Neural progenitor cell (in vitro differentiated cells): ENCODE results near the gene CYP27B1.

Experiments
- EZH2phosphoT487 ChIP-seq: fragments of 200-600 bp; sonication (generic); IDR thresholded peaks from 2 replicates; pipeline ENCODE4 v1.6.1; 2017; ENCODE audit warnings: antibody characterized with exemption
- TF ChIP-seq, protein P1 (sequence below): fragments of 200-600 bp; sonication (generic); IDR thresholded peaks from 2 replicates; pipeline ENCODE4 v1.5.1; 2017; ENCODE audit warnings: antibody characterized with exemption, mild to moderate bottlenecking

DNA sequence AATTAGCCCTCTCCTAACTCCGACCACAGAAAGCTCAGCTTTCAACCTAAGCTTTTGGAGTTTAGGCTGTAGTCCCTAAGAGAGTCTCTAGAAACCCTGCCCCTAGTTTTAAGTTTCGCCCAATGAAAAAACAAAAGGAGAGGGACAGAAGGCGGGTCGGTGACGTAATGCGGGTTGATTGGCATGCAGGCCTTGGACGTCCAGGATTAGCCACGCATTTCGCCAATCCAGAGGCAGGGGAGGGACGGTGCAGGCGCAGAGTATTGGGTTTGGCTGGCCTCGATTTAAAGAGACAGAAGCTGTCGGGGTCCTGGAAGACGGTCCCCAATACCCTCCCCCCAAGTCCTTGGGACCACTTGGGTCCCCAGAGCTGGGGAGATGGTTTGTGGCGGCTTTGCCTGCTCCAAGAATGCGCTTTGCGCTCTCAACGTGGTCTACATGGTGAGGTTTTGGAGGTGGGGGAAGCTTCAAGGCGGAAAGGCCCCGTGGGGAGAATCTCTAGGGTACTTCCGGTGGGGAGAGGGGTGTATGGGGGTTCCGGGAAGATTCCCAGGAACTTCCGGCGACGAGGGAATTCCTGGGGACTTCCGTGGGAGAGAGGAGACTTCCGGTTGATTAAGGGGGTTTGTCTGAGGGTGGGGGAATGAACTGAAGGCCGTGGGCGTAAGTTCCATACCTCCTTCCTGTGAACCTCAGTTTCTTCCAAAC is 21.9 kb downstream of the CYP27B1 start, which contains the start of gene TSPAN31:
- TF ChIP-seq, protein P1, sequence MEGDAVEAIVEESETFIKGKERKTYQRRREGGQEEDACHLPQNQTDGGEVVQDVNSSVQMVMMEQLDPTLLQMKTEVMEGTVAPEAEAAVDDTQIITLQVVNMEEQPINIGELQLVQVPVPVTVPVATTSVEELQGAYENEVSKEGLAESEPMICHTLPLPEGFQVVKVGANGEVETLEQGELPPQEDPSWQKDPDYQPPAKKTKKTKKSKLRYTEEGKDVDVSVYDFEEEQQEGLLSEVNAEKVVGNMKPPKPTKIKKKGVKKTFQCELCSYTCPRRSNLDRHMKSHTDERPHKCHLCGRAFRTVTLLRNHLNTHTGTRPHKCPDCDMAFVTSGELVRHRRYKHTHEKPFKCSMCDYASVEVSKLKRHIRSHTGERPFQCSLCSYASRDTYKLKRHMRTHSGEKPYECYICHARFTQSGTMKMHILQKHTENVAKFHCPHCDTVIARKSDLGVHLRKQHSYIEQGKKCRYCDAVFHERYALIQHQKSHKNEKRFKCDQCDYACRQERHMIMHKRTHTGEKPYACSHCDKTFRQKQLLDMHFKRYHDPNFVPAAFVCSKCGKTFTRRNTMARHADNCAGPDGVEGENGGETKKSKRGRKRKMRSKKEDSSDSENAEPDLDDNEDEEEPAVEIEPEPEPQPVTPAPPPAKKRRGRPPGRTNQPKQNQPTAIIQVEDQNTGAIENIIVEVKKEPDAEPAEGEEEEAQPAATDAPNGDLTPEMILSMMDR = no peak
- no peak for TF ChIP-seq EZH2phosphoT487
